IMR-90 (cell line): ENCODE results near the gene LRFN5. TPM values are rescaled to one million over a fixed set of nuclear protein-coding genes. Genes with fewer than 3 reads are reported as not detected.
A peak's percentile ranks its signal among the peaks of the same experiment; 100 is the strongest.

Experiments
- ATAC-seq: fragments of 200-7000 bp; cut with Tn5 transposase; 2 replicates; pipeline ENCODE4 v1.9.1; 2020; ENCODE audit warnings: low read depth, mild to moderate bottlenecking, moderate library complexity
- BruUV-seq: library from RNA; stranded (reverse); fragments of 400-500 nt; replicated peaks from 2 replicates; lab custom pipeline; 2021; lab: Mats Ljungman, UMichigan
- CTCF ChIA-PET: fragments of 300-600 bp; formaldehyde crosslinking; extraction: SDS; loops from one replicate; lab custom pipeline; 2021; ENCODE audit warnings: antibody characterized with exemption; lab: Yijun Ruan, JAX
- POLR2A ChIA-PET: fragments of 300-600 bp; sonication (Branson Sonifier 250); formaldehyde crosslinking; loops from one replicate; lab custom pipeline; 2022; ENCODE audit warnings: antibody characterized with exemption; ENCODE audit not compliant: unreplicated experiment; lab: Charles Lee
- DNase-seq: peaks from one replicate; pipeline ENCODE4 v3.0.0; 2013
- H2AFZ ChIP-seq: replicated peaks from 2 replicates; pipeline ENCODE3; 2013; ENCODE audit warnings: low read length, mild to moderate bottlenecking; ENCODE audit not compliant: poor library complexity
- H2AK5ac ChIP-seq: 2 replicates; pipeline ENCODE4 v1.6.1; 2013; ENCODE audit warnings: low read depth, low read length, inconsistent platforms
- H2AK9ac ChIP-seq: replicated peaks from 2 replicates; pipeline ENCODE3; 2013; ENCODE audit warnings: mild to moderate bottlenecking, low read depth, low read length, moderate library complexity; ENCODE audit not compliant: poor library complexity
- H2BK120ac ChIP-seq: 2 replicates; pipeline ENCODE4 v1.6.1; 2013; ENCODE audit warnings: low read depth, low read length, inconsistent platforms
- H2BK15ac ChIP-seq: 3 replicates; pipeline ENCODE4 v1.6.1; 2013; ENCODE audit warnings: low read depth, low read length, inconsistent platforms
- H2BK20ac ChIP-seq: 2 replicates; pipeline ENCODE4 v1.6.1; 2013; ENCODE audit warnings: low read depth, mild to moderate bottlenecking, inconsistent platforms, low read length, moderate library complexity
- H2BK5ac ChIP-seq: 2 replicates; pipeline ENCODE4 v1.6.1; 2013; ENCODE audit warnings: mild to moderate bottlenecking, low read depth, low read length, inconsistent platforms; ENCODE audit not compliant: poor library complexity, severe bottlenecking
- H3K14ac ChIP-seq: replicated peaks from 2 replicates; pipeline ENCODE4 v1.6.1; 2013; ENCODE audit warnings: low read depth, low read length, inconsistent platforms
- H3K18ac ChIP-seq: 2 replicates; pipeline ENCODE4 v1.6.1; 2013; ENCODE audit warnings: low read depth, low read length, control low read depth
- H3K23ac ChIP-seq: 2 replicates; pipeline ENCODE4 v1.6.1; 2013; ENCODE audit warnings: low read depth, low read length, inconsistent platforms
- H3K27ac ChIP-seq: 2 replicates; pipeline ENCODE4 v1.5.1; 2013; ENCODE audit warnings: mild to moderate bottlenecking, control low read depth, low read length; ENCODE audit not compliant: insufficient read depth
- H3K27me3 ChIP-seq: 2 replicates; pipeline ENCODE4 v1.6.1; 2013; ENCODE audit warnings: low read length; ENCODE audit not compliant: control insufficient read depth, insufficient read depth
- H3K36me3 ChIP-seq: 2 replicates; pipeline ENCODE4 v1.6.1; 2013; ENCODE audit warnings: low read length, mixed read lengths; ENCODE audit not compliant: control insufficient read depth, insufficient read depth
- H3K4ac ChIP-seq: 2 replicates; pipeline ENCODE4 v1.6.1; 2013; ENCODE audit warnings: low read depth, low read length, inconsistent platforms
- H3K4me1 ChIP-seq: 2 replicates; pipeline ENCODE4 v1.6.1; 2013; ENCODE audit warnings: low read length, mixed read lengths; ENCODE audit not compliant: control insufficient read depth, insufficient read depth
- H3K4me2 ChIP-seq: 2 replicates; pipeline ENCODE4 v1.6.1; 2013; ENCODE audit warnings: low read depth, mild to moderate bottlenecking, control low read depth, low read length, moderate library complexity
- H3K4me3 ChIP-seq: 2 replicates; pipeline ENCODE4 v1.5.1; 2013; ENCODE audit warnings: low read depth, mild to moderate bottlenecking, control low read depth, low read length, moderate library complexity; ENCODE audit not compliant: insufficient read depth
- H3K56ac ChIP-seq: 2 replicates; pipeline ENCODE4 v1.6.1; 2013; ENCODE audit warnings: low read length, inconsistent platforms; ENCODE audit not compliant: insufficient read depth; ENCODE audit errors: extremely low read depth
- H3K79me1 ChIP-seq, 2 experiments: 2 replicates each; pipeline ENCODE4 v1.6.1; 2013; ENCODE audit warnings: low read length in 2 of 2, inconsistent platforms in 1 of 2, low read depth in 1 of 2
- H3K9ac ChIP-seq: 2 replicates; pipeline ENCODE4 v1.6.1; 2013; ENCODE audit warnings: low read depth, low read length, control low read depth
- H3K9me1 ChIP-seq: 2 replicates; pipeline ENCODE4 v1.6.1; 2013; ENCODE audit warnings: low read length, inconsistent platforms; ENCODE audit not compliant: insufficient read depth
- H3K9me3 ChIP-seq: 2 replicates; pipeline ENCODE4 v1.6.1; 2013; ENCODE audit warnings: low read length; ENCODE audit not compliant: control insufficient read depth, insufficient read depth
- H4K20me1 ChIP-seq: 2 replicates; pipeline ENCODE4 v1.6.1; 2013; ENCODE audit warnings: low read length, inconsistent platforms; ENCODE audit not compliant: insufficient read depth
- H4K5ac ChIP-seq: 2 replicates; pipeline ENCODE4 v1.6.1; 2013; ENCODE audit warnings: mild to moderate bottlenecking, low read depth, low read length, control low read depth
- H4K8ac ChIP-seq, 2 experiments: 2 replicates each; pipeline ENCODE4 v1.6.1; 2013; ENCODE audit warnings: low read depth in 2 of 2, low read length in 2 of 2, control low read depth in 1 of 2, inconsistent platforms in 1 of 2
- H4K91ac ChIP-seq: 2 replicates; pipeline ENCODE4 v1.6.1; 2013; ENCODE audit warnings: low read depth, low read length, inconsistent platforms; ENCODE audit not compliant: insufficient read depth
- CHD1 ChIP-seq: IDR thresholded peaks from 2 replicates; pipeline ENCODE4 v1.6.1; 2012; ENCODE audit warnings: low read depth, low read length, improper control_type of control experiment
- MAFK ChIP-seq: IDR thresholded peaks from 2 replicates; pipeline ENCODE4 v1.6.1; 2012; ENCODE audit warnings: low read depth, low read length, improper control_type of control experiment
- NFE2L2 ChIP-seq: fragments of 150-350 bp; IDR thresholded peaks from 2 replicates; pipeline ENCODE4 v1.6.1; 2016; ENCODE audit warnings: low read depth, mild to moderate bottlenecking, low read length
- POLR2A ChIP-seq: IDR thresholded peaks from 2 replicates; pipeline ENCODE4 v1.6.1; 2012; ENCODE audit warnings: mild to moderate bottlenecking, low read depth, low read length
- RAD21 ChIP-seq: IDR thresholded peaks from 2 replicates; pipeline ENCODE4 v1.6.1; 2012; ENCODE audit warnings: low read length, improper control_type of control experiment
- SMC3 ChIP-seq: fragments of 150-350 bp; IDR thresholded peaks from 2 replicates; pipeline ENCODE4 v1.6.1; 2016; ENCODE audit warnings: low read depth, mild to moderate bottlenecking, antibody characterized with exemption, low read length, moderate library complexity
- dilution Hi-C: fragments of 300-500 bp; cut with HindIII; formaldehyde crosslinking; loops from one replicate; pipeline ENCODE4 v1.14.3; 2018; ENCODE audit warnings: low sequenced_read_pairs; ENCODE audit not compliant: unreplicated experiment
- in situ Hi-C: fragments of 300-500 bp; cut with MboI; formaldehyde crosslinking; loops from 3 replicates; pipeline ENCODE4 v1.14.3; 2019; ENCODE audit warnings: low sequenced_read_pairs, inconsistent platforms, mixed read lengths
- intact Hi-C: fragments of 100-400 bp; cut with micrococcal nuclease; formaldehyde crosslinking; loops from 2 replicates; pipeline ENCODE4 v1.10.0; 2022
- polyA plus RNA-seq, 3 experiments: library from polyadenylated mRNA; depleted of rRNA; stranded (reverse); fragments of >200 nt; gene quantifications; 2 replicates each; pipeline ENCODE4 v1.2.3, GENCODE V29; 2012; ENCODE audit warnings: low replicate concordance in 1 of 3
- total RNA-seq: library from RNA; depleted of rRNA; stranded (reverse); fragments of >200 nt; gene quantifications from 2 replicates; pipeline ENCODE4 v1.2.3, GENCODE V29; 2012
- TF ChIP-seq, protein P1 (sequence below): fragments of 150-350 bp; IDR thresholded peaks from 2 replicates; pipeline ENCODE4 v1.6.1; 2016; ENCODE audit warnings: low read depth, mild to moderate bottlenecking, low read length, moderate library complexity, borderline replicate concordance

The LRFN5 gene
- total and polyA plus RNA-seq, 2 of the 4 experiments (the other 2 are of a cell fraction), result 1.8 to 3.6 TPM

DNA sequence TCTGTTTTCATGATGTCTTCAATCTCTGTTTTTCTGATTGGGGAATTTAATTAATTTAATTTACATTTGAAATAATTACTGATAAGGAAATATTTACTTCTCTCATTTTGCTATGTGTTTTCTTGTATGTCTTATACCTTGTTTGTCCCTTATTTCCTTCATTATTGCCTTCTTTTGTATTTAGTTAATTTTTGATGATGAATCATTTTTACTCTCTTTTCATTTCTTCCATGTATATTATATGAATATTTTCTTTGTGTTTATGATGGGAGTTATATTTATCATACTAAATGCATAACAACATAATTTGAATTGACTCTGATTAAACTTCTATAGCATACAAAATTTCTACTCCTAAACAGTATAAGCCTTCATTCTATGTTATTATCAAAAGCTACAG lies 309.6 kb downstream of the LRFN5 start:
- TF ChIP-seq, protein P1, sequence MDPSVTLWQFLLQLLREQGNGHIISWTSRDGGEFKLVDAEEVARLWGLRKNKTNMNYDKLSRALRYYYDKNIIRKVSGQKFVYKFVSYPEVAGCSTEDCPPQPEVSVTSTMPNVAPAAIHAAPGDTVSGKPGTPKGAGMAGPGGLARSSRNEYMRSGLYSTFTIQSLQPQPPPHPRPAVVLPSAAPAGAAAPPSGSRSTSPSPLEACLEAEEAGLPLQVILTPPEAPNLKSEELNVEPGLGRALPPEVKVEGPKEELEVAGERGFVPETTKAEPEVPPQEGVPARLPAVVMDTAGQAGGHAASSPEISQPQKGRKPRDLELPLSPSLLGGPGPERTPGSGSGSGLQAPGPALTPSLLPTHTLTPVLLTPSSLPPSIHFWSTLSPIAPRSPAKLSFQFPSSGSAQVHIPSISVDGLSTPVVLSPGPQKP, result no peak
- TF ChIP-seq NFE2L2 (no peak), SMC3 (no peak), POLR2A (no peak), RAD21 (no peak), CHD1 (no peak), MAFK (peak; percentile 26; the same call in 1 of the 2 replicates)
- no peak overlapping the region for H4K5ac ChIP-seq
- no peak overlapping the region for H4K91ac ChIP-seq
- H3K4me2 ChIP-seq, result no peak overlapping the region
- H3K23ac ChIP-seq, result no peak overlapping the region
- H3K27ac ChIP-seq, result no peak overlapping the region
- no peak overlapping the region for H3K4ac ChIP-seq
- H3K9me1 ChIP-seq, result no peaks in the 10 kb centered on the region
- no peaks in the 10 kb centered on the region for H3K36me3 ChIP-seq
- H2BK120ac ChIP-seq, result no peak overlapping the region
- ATAC-seq (no peak), DNase-seq (no peak)
- no peak overlapping the region for H3K14ac ChIP-seq
- H3K4me3 ChIP-seq, result no peak overlapping the region
- H4K20me1 ChIP-seq, result no peaks in the 10 kb centered on the region
- dilution Hi-C loops (no loop called here), intact Hi-C loops (no loop called here), in situ Hi-C loops (no loop called here)
- H2AK5ac ChIP-seq, result no peak overlapping the region
- H3K9ac ChIP-seq, result no peak overlapping the region
- no peak overlapping the region for H2BK5ac ChIP-seq
- ChIA-PET CTCF (no interaction called here), POLR2A (no interaction called here)
- H3K27me3 ChIP-seq, result no peaks in the 10 kb centered on the region
- H2BK15ac ChIP-seq, result no peak overlapping the region
- H2BK20ac ChIP-seq, result no peak overlapping the region
- H3K9me3 ChIP-seq, result no peaks in the 10 kb centered on the region
- H3K4me1 ChIP-seq, result no peaks in the 10 kb centered on the region
- BruUV-seq, result no TSS peak
- H2AK9ac ChIP-seq, result no peak overlapping the region
- H3K79me1 ChIP-seq, result no peaks in the 10 kb centered on the region
- H3K56ac ChIP-seq, result no peak overlapping the region
- no peak overlapping the region for H4K8ac ChIP-seq
- no peak overlapping the region for H2AFZ ChIP-seq
- H3K18ac ChIP-seq, result no peak overlapping the region
